Measurements from ENCODE around the gene LHFPL2. TPM values are rescaled to one million over a fixed set of nuclear protein-coding genes. Genes with fewer than 3 reads are reported as not detected.

Gene LHFPL2
- total and polyA plus RNA-seq, 3 donors from 2014 or later, result 24.8 to 48.6 (median 42.8) TPM

DNA sequence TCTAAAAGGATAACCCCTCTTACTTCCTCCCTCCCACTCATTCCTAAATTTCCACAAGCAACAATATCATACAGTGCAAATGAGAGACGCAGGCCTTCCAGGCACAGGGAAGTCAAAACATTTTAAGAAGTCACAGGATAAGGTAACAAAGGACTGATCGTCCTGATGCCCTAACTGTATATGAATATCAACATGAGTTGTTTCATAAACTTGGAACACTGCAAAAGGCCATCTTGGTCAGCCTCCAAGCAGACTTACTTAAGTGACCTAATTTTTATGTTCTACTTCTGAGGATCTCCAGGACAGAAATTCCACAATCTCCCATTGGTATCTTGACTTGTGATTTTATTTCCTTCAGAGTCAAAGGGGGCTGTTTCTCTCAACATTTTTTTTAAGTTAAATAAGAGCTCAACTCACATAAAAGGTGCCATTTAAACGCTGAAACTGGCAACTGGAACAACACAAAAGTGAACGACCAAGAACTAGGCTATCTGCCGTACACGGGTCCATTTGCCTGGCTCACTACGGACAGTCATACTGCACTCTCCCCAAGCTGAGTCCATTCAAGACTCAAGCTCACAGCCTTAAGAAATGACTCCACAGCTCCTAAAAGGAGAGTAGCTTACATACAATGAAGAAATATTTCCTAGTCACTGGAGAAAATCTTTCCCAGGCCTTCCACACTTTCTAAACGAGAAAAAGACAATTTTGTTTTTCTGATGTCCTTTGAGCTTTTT lies 71.3 kb downstream of the LHFPL2 start:
- H3K27ac ChIP-seq, result peak overlapping the region in 1 of 2 donors; percentile 10
- WGBS, 2 donors, result 45 to 52% methylated on average over 8 of the region's 8 CpGs
- DNase-seq, result peak; percentile 50

DNA sequence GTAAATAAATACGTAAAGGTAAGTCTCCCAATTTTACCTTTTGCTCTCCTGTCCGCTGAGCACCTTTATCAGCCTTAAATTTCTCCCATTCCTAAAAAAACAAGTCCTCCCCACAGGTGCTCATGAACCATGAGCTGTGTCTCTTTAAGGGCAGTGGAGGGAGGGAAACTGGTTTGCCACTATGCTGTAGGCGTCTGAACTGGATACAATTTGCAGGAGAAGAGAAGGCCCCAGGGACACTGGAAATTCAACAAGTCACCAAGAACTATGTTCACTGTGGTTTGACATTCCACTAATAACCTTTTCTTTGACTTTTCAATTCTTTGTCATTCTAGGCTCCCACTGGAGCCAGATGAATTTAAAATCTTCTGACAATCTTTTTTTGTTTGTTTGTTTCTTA lies 72.2 kb downstream of the LHFPL2 start:
- intact Hi-C loops (cut with DNase I; ENCODE audit: low total_unique reads), result no loop called here
- Histone ChIP-seq H3K4me1 (peaks cover 27% of the 10 kb centered on the region), H3K4me3 (no peak overlapping the region), H3K27me3 (no peaks in the 10 kb centered on the region), H3K27ac (no peak overlapping the region), H3K36me3 (ENCODE audit: low read depth, missing control alignments) (no peaks in the 10 kb centered on the region), H3K9me3 (no peaks in the 10 kb centered on the region)
- no peak for TF ChIP-seq POLR2A (IDR thresholded peaks at IDR 0.05)
- TF ChIP-seq, protein P1, sequence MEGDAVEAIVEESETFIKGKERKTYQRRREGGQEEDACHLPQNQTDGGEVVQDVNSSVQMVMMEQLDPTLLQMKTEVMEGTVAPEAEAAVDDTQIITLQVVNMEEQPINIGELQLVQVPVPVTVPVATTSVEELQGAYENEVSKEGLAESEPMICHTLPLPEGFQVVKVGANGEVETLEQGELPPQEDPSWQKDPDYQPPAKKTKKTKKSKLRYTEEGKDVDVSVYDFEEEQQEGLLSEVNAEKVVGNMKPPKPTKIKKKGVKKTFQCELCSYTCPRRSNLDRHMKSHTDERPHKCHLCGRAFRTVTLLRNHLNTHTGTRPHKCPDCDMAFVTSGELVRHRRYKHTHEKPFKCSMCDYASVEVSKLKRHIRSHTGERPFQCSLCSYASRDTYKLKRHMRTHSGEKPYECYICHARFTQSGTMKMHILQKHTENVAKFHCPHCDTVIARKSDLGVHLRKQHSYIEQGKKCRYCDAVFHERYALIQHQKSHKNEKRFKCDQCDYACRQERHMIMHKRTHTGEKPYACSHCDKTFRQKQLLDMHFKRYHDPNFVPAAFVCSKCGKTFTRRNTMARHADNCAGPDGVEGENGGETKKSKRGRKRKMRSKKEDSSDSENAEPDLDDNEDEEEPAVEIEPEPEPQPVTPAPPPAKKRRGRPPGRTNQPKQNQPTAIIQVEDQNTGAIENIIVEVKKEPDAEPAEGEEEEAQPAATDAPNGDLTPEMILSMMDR (IDR thresholded peaks at IDR 0.05), result no peak
- peak; percentile 25 for DNase-seq
- 53 to 67% methylated on average over 3 of the region's 3 CpGs for WGBS, 2 donors

More for the DNA sequence above, 71.3 kb downstream of the LHFPL2 start:
- no peaks in the 10 kb centered on the region for H3K27me3 ChIP-seq
- TF ChIP-seq, protein P1 (IDR thresholded peaks at IDR 0.05), result no peak
- TF ChIP-seq POLR2A (IDR thresholded peaks at IDR 0.05), result no peak
- intact Hi-C loops (cut with DNase I; ENCODE audit: low total_unique reads), result no loop called here
- peaks cover 27% of the 10 kb centered on the region for H3K4me1 ChIP-seq
- no peaks in the 10 kb centered on the region for H3K9me3 ChIP-seq
- H3K36me3 ChIP-seq (ENCODE audit: low read depth, missing control alignments), result no peaks in the 10 kb centered on the region
- H3K4me3 ChIP-seq, result no peak overlapping the region

DNA sequence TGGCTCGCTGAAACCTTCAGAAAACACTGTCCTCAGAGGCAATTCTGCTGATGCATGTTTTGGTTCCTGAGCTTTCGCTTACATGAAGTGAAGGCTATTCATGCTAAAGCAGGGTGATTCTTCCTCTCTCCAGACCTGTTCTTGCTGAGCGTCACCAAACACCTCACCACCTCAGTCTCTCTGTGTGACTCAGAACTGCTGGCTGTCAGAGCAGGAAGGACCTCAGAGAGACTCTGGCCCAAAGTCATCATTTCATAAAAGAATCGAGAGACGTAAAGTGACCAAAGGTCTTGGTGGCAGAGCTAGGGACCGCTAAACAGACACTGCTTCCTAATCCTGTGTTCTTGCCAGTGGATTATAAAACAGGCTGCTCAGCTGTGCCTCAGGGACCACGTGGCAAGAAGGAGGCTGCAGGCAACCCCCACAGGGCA lies 73.8 kb downstream of the LHFPL2 start:
- H3K36me3 ChIP-seq (ENCODE audit: low read depth, missing control alignments), result no peaks in the 10 kb centered on the region
- intact Hi-C loops (cut with DNase I; ENCODE audit: low total_unique reads), result no loop called here
- no peaks in the 10 kb centered on the region for H3K27me3 ChIP-seq
- no peak overlapping the region for H3K27ac ChIP-seq
- TF ChIP-seq POLR2A (IDR thresholded peaks at IDR 0.05), result no peak
- TF ChIP-seq, protein P1 (IDR thresholded peaks at IDR 0.05), result no peak
- DNase-seq, result no peak
- no peak overlapping the region for H3K4me3 ChIP-seq
- no peaks in the 10 kb centered on the region for H3K9me3 ChIP-seq
- peaks cover 28% of the 10 kb centered on the region for H3K4me1 ChIP-seq
- 75 to 82% methylated on average over 7 of the region's 7 CpGs for WGBS, 2 donors

DNA sequence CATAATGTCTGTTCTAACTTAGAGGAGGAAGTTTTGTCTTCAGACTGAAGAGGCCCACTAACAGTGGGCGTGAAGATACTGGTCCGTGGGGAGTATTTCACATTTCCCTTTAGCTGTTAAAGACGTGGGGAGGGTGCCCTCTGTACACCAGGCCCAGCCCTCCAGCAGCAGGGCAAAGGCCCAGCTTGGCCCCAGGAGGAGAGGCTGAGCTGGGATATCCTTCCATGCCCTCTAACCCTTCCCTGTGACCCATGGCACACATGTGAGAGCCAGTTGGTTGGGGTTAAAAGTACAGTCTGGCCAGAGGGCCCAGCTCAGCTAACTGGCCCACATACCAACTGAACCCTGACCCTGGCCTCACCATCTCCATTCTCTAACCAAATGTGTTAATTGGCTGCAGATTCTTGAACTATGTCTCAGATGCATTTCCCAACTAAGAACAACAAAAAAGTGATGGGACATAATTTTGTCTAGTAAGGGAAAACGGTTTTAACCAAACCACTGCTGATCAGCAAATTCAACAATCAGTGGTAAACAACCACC lies 74.4 kb downstream of the LHFPL2 start:
- no peaks in the 10 kb centered on the region for H3K9me3 ChIP-seq
- DNase-seq, result no peak
- no peaks in the 10 kb centered on the region for H3K36me3 ChIP-seq (ENCODE audit: low read depth, missing control alignments)
- H3K4me3 ChIP-seq, result no peak overlapping the region
- 61 to 65% methylated on average over 4 of the region's 4 CpGs for WGBS, 2 donors
- H3K27ac ChIP-seq, result no peak overlapping the region
- H3K4me1 ChIP-seq, result peaks cover 31% of the 10 kb centered on the region
- no peak for TF ChIP-seq POLR2A (IDR thresholded peaks at IDR 0.05)
- TF ChIP-seq, protein P1 (IDR thresholded peaks at IDR 0.05), result no peak
- intact Hi-C loops (cut with DNase I; ENCODE audit: low total_unique reads), result no loop called here
- H3K27me3 ChIP-seq, result no peaks in the 10 kb centered on the region

Data from testis (tissue), 3 donors.